ENCODE measurements around the gene RNF150.

- TF ChIP-seq CTCF (IDR thresholded peaks at IDR 0.05; ENCODE audit: poor library complexity, severe bottlenecking) (no peak), POLR2AphosphoS5 (IDR thresholded peaks at IDR 0.05) (no peak), EP300 (conservative IDR thresholded peaks at IDR 0.05; ENCODE audit: poor library complexity, severe bottlenecking) (no peak), TAF1 (IDR thresholded peaks at IDR 0.05; ENCODE audit: low read depth) (no peak)
- TF ChIP-seq, protein P1, sequence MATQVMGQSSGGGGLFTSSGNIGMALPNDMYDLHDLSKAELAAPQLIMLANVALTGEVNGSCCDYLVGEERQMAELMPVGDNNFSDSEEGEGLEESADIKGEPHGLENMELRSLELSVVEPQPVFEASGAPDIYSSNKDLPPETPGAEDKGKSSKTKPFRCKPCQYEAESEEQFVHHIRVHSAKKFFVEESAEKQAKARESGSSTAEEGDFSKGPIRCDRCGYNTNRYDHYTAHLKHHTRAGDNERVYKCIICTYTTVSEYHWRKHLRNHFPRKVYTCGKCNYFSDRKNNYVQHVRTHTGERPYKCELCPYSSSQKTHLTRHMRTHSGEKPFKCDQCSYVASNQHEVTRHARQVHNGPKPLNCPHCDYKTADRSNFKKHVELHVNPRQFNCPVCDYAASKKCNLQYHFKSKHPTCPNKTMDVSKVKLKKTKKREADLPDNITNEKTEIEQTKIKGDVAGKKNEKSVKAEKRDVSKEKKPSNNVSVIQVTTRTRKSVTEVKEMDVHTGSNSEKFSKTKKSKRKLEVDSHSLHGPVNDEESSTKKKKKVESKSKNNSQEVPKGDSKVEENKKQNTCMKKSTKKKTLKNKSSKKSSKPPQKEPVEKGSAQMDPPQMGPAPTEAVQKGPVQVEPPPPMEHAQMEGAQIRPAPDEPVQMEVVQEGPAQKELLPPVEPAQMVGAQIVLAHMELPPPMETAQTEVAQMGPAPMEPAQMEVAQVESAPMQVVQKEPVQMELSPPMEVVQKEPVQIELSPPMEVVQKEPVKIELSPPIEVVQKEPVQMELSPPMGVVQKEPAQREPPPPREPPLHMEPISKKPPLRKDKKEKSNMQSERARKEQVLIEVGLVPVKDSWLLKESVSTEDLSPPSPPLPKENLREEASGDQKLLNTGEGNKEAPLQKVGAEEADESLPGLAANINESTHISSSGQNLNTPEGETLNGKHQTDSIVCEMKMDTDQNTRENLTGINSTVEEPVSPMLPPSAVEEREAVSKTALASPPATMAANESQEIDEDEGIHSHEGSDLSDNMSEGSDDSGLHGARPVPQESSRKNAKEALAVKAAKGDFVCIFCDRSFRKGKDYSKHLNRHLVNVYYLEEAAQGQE (IDR thresholded peaks at IDR 0.05; ENCODE audit: borderline replicate concordance): no peak
These were observed 198.0 kb downstream of the RNF150 start for GRCh38 chr4:140935254-140935653.

Measured in neural cell (in vitro differentiated cells).